Pulmonary artery endothelial cell (primary cell): ENCODE data around the gene MS4A6A. TPM values are rescaled to one million over a fixed set of nuclear protein-coding genes. Genes with fewer than 3 reads are reported as not detected.
A peak's percentile ranks its signal among the peaks of the same experiment; 100 is the strongest.
"Not testable (repeated sequence)": the region's sequence is repeated elsewhere in the genome, so short reads cannot be mapped to it uniquely, and the experiment has no call there.

Source experiments
- DNase-seq: peaks from one replicate; pipeline ENCODE4 v3.0.0-alpha.2; 2011; ENCODE audit warnings: low read depth, low spot score
- total RNA-seq: library from RNA; depleted of rRNA; stranded (reverse); fragments of >200 nt; gene quantifications from 2 replicates; pipeline ENCODE4 v1.2.3, GENCODE V29; 2014

The MS4A6A gene
- total RNA-seq, 1 donor from 2014 or later, result 0.33 TPM

DNA sequence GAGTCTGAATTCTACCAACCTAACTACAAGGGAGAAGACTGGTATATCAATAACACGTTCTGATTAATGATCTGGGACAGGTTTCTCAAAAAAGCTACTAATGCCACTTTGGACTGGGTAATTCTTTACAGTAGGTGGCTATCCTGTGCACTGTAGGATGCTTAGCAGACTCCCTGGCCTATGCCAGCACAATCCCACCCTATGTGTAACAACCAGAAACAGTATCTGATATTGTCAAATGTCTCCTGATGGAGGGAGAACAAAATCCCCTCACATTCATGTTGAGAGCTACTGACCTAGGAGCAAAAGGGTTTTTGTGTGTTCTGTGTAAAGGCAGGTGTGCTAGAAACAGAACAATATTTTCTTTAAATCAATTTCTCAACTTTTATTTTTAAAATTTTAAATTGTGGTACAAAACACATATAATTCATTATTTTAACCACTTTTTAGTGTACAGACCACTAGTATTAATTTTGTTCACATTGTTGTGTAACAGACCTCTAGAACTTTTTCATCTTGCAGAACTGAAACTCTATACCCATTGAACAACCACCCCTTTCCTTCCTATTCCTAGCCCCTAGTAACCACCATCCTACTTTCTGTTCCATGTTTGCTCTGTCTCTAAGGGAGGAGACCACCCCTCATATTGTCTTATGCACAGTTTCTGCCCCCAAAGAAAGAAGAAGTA lies 2.1 kb upstream of the MS4A6A start:
- no peak for DNase-seq

DNA sequence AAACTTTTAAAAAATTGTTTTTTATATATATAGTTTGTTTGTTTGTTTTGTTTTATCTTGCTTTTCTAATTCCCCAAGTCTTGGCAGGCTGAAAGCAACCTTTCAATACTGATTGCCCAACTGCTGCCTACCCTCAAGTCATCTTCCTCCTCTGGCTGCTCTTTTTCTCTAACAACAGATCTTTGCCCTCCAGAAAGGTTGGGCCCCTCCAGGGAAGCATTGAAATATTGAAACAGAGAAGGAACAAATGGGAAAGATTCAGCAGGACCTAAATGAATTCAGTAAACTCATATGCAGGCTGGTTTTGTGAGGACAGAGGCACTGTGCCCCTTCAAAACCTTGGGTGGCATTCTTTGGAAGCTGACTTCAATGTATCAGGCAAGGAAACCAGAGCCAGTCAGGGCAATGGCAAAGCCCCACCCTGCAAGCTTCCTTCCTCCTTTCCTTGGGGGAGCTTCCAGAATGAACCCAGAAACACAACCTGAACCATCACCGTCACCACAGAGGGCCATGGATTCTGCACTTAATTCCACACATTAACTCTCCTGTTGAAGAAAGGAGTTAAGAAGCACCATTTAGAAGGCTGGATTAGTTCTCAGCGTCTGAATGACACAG lies 815 bp upstream of the MS4A6A start:
- DNase-seq, result no peak

DNA sequence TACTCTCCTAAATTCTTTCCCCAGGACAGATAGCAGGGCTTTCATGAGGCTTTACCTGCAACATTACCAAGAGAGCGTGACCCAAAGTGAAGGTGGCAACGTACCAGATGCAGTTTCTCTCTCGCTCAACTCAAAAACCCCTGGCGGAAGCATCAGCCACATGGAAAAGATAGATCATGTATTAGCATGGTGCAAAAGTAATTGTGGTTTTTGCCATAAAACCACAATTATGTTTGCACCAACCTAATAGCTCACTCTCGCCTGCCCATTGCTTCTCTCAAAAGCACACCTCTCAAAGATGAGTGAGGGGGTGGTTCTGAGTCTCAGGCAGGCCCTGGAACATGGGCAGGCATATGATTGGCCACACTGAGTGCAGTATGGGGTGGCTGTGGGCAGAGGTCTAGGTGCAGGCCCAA lies 7.0 kb downstream of the MS4A6A start:
- no peak for DNase-seq

DNA sequence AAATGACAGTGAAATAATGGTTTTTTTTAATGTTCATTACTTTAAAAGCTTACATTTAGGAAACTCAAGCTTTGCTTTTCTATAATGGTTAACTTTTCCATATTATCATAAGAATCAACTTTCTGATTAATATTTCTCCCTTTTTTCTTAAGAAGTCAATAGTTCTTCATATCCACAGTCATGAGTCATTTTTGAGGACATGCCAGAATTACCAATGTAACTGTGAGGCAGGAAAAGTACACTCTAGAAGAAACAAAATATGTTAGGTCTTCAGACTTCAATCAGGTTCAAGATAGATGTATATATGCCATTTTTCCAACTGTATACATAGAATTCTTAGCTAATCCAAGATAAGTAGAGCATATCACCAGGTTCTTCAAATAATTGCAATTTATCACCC lies 10.9 kb downstream of the MS4A6A start:
- no peak for DNase-seq

DNA sequence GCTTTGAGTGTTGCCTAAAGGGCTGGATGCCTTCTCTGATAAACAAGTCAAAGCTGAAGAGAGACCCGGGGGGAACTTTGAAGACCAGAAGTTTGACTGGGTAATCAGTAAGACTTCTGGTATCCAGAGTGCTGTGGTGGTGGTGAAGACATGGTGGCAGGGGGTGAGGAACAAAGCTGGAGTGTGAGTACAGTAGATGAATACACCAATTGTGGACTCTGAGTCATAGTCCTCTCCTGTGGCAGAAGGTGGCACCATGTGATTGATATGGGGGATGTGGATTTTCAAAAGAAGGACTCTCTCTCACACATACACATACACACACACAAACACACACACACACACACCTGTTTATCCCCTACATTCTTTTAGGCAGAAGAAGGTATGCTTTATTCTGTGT lies 12.3 kb downstream of the MS4A6A start:
- DNase-seq, result no peak

DNA sequence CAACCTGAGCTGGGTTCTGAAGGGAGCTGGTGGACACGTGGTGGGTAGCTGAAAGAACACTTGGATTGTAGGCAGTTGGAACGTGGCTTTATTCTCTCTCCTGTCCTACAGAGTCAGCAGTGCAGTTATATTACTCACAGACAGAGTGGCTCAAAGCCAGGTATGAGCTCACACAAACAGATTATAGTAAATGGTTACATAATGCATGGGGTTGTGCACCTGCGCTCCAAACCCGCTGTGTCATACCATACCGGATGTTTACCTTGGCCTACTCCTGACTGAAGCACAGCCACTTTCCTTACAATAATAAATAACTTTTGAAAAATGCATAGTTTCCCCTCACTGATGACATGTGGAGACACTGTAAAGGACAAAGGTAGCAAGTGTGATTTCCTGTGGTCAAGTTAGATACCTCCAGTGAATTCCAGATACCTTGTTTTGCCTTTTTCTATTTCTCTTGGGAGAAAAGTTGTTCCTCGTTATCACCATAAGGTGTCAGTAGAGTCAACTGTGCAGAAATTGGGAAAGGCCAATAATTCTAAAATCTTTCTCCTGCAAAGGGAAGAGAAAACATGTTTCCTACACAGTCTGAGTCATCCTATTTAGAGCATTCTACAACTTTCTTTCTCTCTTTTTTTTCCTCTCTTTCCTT lies 13.5 kb downstream of the MS4A6A start:
- peak; percentile 99 for DNase-seq

DNA sequence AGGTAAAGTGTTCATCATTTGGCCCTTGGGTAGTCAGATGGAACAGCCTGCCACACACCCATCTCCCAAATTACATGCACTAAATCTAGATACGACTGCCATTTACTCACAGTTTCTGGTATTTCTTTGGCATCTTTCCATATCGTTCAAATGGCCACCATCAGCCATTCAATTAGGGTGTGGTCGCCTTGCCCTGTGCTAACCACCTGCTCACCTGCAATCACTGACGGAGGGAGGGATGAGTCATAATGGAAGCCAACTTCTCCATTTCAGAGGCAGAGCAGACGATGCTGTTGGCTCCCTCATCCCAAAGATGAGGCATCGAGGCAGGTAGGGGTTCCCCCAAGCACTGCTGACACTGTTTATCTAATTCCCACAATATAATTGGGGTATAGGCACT lies 14.6 kb downstream of the MS4A6A start:
- DNase-seq, result no peak

DNA sequence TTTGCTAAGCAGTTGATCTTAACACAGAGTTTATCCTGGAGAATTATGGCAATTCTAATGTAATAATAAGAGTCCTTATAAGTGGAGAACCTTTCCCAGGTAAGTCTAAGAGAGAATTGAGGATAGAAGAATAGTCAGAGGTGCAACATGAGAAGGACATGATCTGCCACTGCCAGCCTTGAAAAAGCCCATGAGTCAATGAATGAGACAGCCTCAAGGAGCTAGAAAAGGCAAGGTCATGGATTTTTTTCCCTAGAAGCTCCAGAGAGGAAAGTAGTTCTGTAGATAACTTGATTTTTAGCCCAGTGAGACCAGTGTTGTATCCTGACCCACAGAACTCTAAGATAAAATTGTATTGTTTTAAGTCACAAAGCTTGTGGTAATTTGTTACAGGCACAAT lies 16.9 kb downstream of the MS4A6A start:
- no peak for DNase-seq

DNA sequence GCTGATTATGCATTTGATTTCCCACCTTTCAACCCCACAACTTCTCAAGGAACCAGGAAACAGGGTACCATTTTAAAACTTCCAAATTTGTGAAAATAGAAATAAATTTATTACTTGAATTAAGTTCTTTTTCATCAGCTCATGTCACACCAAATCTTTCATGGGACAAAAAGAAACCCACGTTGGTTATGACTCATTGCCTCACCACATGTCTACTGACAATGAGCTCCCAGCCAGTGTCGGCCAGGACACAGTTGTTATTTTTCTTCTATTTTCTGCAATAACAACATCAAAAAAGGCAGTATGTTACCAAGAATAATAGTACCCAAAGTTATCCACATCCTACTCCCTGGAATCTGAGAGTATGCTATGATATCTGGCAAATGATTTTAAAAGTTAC lies 17.3 kb downstream of the MS4A6A start:
- no peak for DNase-seq

DNA sequence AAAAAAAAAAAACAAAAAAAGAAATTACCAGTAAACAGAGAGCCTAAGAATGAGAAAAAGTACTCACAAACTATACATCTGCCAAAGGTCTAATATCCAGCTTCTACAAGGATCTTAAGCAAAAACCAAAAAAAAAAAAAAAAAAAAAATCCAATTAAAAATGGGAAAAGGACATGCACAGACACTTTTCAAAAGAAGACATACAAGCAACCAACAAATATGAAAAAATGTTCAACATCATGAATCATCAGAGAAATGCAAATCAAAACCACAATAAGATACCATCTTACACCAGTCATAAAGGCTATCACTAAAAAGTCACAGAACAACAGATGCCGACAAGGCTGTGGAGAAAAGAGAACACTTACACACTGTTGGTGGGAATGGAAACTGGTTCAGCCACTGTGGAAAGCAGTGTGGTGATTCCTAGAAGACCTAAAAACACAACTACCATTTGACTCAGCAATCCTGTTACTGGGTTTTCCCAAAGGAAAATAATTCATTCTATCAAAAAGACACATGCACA lies 18.3 kb downstream of the MS4A6A start:
- DNase-seq, result no peak

DNA sequence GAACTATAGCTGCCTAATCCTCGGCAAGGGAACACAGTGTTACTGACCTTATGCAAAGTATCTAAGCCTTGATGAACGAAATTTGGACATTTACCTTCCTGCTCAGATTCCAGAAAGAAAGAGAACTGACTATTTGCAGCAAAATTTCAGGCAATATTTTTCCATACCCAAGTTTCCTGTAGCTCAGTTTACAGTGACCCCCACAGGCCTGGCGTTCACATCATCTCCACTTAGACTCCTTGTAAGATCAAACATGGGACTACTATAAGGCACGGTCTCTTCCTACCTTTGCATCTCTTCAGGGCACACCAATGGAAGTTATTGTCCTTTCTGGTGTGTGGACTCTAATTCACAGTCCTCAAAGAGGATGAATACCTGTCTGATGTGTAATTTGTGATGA lies 21.1 kb downstream of the MS4A6A start:
- DNase-seq, result no peak

DNA sequence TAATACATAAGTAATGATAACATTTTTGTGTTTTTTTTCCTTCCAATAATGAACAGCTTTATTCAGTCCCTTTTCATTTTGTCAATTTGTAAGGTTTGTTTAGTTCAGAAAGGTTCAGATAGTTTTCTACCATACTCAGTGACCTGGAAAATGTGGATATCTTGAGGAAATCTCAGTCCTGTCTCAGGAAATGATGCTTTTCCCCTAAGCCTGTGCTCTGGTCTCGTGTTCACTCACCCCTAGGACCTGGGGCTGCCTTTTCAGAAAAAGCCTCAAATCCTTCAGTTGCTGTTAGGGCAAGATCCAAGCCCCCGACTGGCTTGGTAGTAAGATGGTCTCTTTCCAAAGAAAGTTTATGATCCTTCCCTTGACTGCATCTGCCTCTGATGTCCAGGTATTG lies 21.8 kb downstream of the MS4A6A start:
- no peak for DNase-seq

DNA sequence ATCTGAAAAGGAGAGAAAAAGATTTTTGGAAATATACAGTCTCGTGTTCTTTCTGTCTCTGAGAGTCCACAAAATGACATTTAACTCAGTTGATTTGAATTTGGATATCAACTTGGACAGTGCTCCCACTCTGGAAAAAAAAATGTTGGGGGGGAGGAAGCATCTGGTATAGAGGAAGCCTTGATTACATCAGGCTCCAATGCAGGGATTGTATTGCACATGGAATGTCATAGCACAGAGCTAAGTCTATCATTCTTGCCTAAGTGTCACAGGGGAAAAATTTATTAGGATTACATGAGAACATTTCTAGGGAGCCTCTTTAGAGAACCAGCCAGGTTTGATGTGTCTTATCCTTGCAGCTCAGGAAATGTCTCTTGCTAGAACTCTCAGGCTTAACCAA lies 23.0 kb downstream of the MS4A6A start:
- no peak for DNase-seq

DNA sequence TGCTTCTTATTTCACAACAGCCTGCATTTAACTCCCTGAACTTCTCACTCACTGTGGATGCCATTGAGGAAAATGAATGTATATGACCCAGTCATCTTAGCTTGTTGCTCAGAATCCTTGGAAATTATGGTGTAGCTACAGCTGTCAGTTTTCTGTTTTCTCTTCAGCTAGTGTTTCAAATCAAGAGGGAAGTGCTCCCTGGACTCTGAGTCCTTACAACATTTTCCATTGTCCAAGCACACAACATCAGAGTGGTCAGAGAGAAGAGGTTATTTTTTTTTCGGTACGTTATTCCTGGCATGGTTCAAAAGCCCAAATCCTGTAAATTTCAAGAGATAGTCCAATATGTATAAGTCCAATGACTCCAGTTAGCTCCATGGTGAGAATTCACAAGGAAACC lies 23.6 kb downstream of the MS4A6A start:
- DNase-seq, result no peak

DNA sequence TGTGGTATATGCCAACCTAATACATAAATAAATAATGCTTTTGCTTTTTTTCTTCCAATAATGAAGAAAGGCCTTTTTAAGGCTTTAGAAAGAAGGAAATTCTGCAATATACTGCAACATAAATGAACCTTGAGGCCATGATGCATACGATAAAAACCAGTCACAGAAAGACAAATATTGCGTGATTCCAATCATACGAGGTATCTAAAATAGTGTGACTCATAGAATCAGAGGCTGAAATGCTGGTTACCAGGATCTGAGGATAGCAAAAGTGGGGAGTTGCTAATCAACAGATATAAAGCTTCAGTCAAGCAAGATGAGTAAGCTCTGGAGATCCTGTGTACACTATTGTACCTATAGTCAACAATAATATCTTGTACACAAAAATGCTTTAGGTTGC lies 24.2 kb downstream of the MS4A6A start:
- DNase-seq, result no peak

DNA sequence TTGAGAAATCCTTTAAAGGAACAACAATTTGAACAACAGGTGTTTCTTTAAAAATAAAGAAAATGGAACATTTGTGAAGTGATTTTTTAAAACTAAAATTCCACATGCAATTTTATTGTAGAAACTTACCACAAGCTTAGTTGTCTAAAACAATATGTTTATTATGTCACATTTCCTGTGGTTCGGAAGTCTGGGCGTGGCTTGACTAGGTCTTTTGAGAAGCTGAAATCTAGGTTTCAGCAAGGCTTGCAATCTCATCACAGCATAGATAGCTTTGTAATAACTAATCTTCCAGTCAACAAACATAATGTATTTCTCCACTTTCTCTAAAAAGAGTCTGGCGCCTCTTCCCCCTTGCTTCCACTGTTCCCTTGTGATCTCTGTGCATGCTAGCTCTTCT lies 27.0 kb downstream of the MS4A6A start:
- DNase-seq, result no peak

DNA sequence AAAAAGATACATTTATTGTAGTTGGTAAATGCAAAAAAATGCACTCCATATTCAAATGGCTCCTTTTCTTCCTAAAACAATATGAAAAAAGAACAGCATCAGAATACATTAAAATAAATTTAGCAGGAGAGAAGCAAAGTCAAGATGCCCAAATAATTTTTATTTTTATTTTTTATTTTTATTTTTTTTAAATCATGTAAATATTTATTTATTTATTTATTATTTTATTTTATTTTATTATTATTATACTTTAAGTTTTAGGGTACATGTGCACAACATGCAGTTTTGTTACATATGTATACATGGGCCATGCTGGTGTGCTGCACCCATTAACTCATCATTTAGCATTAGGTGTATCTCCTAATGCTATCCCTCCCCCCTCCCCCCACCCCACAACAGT lies 30.2 kb downstream of the MS4A6A start:
- DNase-seq, result not testable (repeated sequence)

DNA sequence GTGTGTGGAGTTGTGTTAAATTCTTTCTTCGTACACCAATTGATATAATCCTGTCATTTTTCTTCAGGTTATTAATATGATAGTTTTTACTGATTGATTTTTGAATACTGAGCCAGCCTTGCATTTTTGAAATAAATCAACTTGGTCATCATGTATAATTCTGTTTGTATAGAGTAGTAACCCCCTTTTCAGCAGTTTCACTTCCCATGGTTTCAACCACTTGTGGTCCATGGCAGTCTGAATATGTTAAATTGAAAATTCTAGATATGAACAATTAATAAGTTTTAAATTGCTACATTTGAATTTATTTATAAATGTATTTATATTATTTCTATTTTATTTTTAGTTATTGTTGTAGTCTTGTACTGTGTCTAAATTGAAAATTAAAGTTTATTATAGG lies 32.6 kb downstream of the MS4A6A start:
- DNase-seq, result no peak

DNA sequence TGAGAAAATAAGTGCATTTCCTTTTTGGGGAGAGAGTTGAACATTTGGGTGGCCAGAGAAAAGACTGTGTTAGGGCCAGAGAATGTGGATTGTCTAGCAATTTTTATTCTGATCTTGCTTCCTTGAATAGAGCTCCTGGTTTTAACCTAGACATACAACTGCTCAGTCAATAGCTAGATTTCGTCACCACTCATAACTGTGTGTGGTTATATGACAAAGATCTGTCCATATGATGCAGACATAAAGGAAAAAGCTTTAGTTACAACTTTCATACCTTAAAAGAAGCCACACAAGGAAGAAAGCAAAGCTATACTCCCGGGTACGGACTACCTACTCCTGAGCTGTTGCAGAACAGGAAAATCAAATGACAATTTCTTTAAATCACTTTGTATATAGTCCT lies 37.2 kb downstream of the MS4A6A start:
- no peak for DNase-seq

DNA sequence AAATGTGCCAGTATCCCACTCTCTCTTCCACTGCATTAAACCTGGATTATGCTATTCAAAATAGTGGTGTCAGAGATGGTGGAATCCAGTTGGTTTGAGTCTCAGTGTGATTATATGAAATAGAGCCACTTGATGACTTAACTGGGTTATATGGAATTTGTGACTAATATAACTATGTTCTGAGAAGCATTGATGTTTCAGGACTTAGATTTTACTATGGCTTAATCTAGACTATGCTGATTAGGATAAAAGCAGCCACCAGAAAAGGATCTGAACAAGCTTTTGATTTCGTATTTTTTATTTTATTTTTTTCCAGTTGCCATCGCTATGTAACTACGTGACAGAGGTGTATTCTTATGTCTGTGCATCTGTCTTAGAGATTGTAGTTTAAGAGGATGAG lies 39.1 kb downstream of the MS4A6A start:
- no peak for DNase-seq

DNA sequence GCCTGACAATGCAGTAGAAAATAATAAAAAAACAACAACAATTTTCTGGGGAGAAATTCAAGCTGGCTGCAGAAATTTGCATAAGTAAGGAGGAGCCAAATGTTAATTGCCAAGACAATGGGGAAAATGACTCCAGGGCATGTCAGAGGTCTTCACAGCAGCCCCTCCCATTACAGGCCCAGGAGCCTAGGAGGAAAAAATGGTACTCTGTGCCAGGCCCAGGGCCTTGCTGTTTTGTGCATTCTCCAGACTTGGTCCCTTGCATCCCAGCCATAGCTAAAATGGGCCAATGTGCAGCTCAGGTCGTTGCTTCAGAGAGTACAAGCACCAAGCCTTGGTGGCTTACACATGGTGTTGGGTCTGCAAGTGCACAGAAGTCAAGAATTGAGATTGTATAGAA lies 49.0 kb downstream of the MS4A6A start:
- DNase-seq, result no peak

DNA sequence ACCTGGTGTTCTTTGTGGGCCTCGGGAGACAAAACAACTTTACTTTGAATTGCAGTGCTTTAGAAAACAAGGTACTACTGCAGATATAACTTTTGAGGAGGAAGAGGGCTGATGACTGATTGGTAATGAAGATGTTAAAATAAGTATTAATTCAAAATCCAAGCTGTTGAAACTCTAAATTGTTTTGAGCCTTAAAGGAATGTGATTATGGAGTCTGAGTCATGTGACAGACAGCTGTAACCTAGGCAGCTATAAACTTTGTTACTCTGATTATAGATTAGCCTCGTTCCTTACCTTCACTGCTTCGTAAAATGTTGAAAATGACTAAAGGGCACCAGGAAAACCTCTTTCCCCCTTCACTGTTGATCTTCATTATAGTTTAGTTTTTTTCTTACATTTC lies 51.0 kb downstream of the MS4A6A start:
- DNase-seq, result no peak

DNA sequence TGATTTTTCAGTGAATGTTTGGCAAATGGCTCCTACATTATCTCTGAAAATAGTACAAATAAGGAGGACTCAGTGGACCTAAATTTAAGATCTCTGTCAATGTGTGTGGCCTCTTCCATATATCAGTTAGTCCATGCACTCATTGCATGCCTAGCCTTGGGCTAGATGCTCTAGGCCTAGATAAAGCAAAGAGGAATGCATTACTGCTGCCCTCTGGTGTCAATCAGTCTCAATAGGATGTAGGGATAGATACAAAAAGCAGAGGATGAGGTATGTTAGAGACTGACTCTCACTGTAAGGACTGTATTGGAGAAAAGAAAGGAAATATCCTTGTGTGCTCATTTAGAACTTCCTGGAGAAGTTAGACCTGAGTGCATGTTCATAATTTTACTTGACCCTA lies 52.4 kb downstream of the MS4A6A start:
- DNase-seq, result peak; percentile 7
